GM12873 (cell line): ENCODE results near the gene MN1.
A peak's percentile ranks its signal among the peaks of the same experiment; 100 is the strongest.

Experiments used
- TF ChIP-seq, protein P1 (sequence below): IDR thresholded peaks from 2 replicates; pipeline ENCODE4 v1.5.1; 2012; ENCODE audit warnings: low read depth, mild to moderate bottlenecking, moderate library complexity, low read length, control low read depth; ENCODE audit not compliant: insufficient read depth; ENCODE audit errors: missing control alignments

MN1 gene

DNA sequence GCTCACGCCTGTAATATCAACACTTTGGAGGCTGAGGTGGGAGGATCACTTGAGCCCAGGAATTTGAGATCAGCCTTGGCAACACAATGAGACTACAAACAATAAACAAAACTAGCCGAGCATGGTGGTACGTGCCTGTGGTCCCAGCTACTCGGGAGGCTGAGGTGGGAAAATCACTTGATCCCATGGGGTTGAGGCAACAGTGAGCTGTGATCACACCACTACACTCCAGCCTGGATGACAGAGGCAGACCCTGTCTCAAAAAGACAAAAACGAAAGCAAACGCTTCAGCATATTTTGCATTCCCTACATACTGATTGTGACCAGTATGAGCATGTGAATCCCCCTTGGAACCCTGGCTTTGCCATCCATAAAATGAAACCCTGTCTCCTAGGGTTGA is 33.9 kb upstream of the MN1 start:
- TF ChIP-seq, protein P1, sequence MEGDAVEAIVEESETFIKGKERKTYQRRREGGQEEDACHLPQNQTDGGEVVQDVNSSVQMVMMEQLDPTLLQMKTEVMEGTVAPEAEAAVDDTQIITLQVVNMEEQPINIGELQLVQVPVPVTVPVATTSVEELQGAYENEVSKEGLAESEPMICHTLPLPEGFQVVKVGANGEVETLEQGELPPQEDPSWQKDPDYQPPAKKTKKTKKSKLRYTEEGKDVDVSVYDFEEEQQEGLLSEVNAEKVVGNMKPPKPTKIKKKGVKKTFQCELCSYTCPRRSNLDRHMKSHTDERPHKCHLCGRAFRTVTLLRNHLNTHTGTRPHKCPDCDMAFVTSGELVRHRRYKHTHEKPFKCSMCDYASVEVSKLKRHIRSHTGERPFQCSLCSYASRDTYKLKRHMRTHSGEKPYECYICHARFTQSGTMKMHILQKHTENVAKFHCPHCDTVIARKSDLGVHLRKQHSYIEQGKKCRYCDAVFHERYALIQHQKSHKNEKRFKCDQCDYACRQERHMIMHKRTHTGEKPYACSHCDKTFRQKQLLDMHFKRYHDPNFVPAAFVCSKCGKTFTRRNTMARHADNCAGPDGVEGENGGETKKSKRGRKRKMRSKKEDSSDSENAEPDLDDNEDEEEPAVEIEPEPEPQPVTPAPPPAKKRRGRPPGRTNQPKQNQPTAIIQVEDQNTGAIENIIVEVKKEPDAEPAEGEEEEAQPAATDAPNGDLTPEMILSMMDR, result no peak

DNA sequence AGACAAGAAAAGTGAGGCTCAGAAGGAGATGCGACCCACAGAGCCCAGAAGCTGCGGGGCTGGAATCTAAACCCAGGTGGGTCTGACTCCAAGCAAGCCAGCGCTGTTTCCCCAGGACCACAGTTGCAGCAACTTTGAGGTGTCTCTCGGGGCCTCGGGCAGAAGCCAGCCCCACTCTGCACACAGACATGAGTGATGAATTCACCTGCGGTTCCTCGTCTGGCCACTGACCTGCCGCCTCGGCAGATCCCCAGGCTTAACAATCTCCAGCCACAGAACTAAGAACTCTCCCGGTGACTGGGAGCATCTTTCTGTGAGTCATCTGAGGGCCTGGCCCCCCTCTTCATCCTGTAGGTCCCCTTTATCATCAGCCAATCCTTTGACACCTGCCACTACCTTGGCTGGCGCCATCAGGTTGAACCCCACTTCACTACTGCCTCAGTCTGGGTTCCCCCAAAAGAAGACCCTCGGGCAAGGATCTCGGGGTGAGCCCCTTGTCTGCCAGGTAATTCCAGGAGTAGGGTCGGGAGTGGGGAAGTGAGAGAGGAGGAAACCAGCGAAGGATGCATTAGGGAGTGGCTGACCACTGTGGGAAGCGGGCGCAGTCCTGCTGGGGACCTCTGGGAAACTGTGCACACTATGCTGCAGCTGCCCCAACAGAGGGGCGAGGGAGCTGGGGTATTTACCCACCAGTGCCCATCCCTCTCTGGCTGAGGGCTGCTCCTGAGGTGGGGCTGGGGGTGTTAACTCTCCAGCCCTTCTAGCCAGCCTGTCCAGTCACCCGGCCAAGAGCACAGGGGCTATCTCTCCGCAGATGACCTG is 33.0 kb upstream of the MN1 start:
- TF ChIP-seq, protein P1, result no peak

DNA sequence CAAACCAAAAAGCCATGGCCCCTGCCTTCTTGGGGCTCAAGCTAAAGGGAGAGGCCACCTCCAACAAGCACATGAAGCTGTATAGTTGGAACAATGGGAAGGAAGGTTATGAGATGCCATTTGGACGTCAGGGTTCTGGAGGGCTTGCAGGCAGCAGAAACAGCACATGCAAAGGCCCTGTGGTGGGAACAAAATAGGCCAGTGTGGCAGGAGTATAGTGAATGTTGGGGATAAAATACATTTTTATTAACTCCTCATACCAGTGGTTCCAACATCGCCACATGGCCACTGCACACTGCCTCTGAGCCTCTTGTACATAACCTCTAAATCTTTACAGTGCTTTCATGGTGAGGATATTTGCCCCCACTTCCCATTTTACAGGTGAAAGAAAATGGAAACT is 32.2 kb upstream of the MN1 start:
- TF ChIP-seq, protein P1, result no peak

DNA sequence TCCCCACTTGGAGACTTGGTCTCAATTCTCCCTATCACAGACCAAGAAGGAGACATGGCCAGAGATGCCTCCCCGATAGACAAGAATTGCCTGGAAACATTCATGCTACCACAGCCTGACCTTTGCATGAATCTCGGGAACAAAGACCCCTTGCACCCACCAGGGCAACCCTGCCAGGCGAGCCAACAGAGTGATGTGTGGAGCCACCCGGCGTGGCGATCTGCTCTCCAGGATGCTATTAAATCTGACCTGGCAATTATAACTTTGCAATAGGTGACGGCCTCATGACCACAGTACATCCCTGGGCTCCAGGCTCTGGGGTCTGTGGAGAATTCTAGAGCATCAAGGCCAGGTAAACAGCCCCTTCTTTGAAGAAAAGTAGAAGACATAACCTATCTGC is 31.1 kb upstream of the MN1 start:
- TF ChIP-seq, protein P1, result no peak

DNA sequence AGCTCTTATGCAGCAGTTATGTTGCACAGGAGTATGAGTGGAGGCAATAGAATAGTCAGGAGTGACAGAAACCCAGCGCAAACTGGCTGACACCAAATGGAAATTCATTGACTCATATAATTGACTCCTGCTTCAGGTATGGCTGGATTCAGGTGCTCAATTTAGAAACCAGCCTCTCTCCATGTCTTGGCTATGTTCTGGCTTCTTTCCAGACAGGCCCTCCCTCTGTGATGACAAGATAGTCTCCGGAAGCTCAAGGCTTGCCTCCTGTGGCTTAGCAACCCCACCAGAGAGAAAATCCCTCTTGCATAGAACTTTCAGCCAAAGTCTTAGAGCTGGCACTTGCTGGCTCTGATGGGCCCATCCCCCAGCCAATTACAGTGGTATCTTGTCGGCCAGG is 28.1 kb upstream of the MN1 start:
- TF ChIP-seq, protein P1, result no peak

DNA sequence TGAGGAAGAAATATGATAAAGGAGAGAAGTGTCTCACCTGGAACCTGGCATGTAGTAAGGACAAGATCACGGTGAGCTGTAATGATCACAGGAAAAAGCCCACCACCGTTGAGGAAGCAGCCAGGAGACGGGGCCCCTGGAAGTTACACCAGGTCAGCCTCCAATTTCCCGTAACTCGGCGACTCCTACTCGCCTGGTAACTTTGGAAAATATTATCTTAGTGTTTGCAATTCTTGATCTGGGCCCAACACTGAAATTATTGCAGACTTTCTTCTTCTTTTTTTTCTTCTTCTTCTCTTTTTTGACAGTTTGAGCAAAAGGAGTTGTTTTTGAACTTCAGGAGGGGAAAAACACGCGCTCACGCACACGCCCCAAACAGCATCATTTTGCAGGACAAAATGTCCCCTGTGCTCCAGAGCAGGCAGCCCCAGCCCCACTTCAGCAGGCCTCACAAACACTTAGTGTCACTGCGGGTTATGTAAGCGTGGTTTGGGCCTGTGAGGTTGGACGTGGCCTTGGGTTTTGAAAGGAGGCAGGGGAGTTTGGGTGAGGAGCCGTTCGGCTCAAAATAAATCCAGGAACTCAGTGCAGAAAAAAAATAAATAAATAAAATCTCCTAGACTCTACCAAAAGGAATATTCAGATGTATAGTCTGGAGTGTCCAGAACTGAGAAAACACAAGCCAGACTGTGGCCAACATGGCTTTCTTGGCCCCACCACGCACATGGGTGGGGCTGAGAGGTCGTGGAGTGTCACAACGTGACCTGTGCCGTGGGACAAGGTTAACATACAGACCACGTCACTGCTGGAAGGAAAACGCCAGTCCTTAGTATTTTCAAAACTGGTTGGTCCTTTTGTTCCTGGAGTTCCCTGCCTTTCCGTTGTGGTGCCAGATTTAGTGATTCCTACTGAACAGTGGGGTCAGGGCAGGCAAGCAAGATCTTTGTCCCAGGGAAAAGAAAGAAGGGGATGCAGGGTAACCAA is 26.3 kb upstream of the MN1 start:
- TF ChIP-seq, protein P1, result no peak

DNA sequence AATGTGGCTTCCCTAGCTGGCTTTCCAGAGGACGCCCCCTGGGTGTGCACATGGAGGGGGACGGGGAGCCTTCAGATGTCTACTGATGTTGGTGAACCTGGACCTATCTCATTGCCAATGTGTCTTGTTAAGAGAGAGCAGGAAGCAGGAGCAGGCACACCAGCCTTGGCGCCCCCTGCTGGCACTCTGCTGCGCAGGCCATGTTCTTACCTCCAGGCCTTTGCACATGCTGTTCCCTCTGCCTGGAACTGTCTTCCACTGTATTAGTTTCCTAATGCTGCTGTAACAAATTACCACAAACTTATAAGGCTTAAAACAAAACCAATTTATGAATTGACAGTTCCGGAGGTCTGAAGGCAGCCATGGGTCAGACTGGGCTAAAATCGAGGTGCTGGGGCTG is 23.6 kb upstream of the MN1 start:
- TF ChIP-seq, protein P1, result peak; percentile 65
